ENCODE data around the gene CARD11. TPM values are rescaled to one million over a fixed set of nuclear protein-coding genes. Genes with fewer than 3 reads are reported as not detected.
"Not testable (repeated sequence)": the region's sequence is repeated elsewhere in the genome, so short reads cannot be mapped to it uniquely, and the experiment has no call there.

Gene CARD11
- total and polyA plus RNA-seq, 12 donors: 0.61 to 19.3 (median 2.7) TPM

DNA sequence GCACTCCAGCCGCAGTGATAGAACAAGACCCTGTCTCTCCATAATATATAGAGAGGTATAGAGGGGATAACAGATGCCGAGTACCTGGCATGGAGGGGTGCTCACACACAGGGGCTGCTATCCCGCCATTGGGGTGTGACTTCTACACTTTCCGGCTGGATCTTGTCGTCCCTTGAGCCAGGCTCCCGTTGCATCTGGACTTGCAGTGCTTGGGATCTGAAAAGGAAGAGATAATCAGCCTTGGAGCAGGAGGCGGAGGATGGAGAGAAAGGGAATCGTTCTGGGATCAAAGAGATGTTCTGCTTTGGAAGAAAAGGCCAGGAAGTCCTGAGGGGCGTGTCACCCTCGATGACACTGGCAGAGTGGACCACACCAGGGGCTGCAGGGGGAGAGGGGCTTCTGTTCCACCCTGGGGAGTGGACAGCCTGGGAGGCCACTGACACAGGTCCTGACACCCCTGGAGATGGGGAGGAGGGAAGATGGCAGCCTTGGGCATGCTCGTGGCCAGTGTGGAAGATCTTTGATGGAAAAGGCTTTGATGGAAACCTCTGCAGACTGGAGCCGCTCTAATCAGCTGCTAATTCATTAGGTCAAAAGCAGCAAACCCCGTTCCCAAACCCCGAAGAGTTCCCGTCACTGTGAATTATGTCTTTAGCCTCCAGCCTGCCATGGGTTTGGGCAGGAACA lies 85.1 kb downstream of the CARD11 start:
- TF ChIP-seq POLR2A (IDR thresholded peaks at IDR 0.05): no peak
- TF ChIP-seq, protein P1, sequence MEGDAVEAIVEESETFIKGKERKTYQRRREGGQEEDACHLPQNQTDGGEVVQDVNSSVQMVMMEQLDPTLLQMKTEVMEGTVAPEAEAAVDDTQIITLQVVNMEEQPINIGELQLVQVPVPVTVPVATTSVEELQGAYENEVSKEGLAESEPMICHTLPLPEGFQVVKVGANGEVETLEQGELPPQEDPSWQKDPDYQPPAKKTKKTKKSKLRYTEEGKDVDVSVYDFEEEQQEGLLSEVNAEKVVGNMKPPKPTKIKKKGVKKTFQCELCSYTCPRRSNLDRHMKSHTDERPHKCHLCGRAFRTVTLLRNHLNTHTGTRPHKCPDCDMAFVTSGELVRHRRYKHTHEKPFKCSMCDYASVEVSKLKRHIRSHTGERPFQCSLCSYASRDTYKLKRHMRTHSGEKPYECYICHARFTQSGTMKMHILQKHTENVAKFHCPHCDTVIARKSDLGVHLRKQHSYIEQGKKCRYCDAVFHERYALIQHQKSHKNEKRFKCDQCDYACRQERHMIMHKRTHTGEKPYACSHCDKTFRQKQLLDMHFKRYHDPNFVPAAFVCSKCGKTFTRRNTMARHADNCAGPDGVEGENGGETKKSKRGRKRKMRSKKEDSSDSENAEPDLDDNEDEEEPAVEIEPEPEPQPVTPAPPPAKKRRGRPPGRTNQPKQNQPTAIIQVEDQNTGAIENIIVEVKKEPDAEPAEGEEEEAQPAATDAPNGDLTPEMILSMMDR (IDR thresholded peaks at IDR 0.05): no peak
- no peaks in the 10 kb centered on the region for H3K9me3 ChIP-seq (replicated peaks in 1 of 3)
- H3K4me3 ChIP-seq: no peak overlapping the region
- 71 to 81% (median 75%) methylated on average over 10 to 15 of the region's 15 CpGs for WGBS, 4 donors
- no peaks in the 10 kb centered on the region for H3K27me3 ChIP-seq
- H3K27ac ChIP-seq: no peak overlapping the region
- peaks cover 4 to 6% of the 10 kb centered on the region in 2 donors for H3K4me1 ChIP-seq (replicated peaks in 1 of 2)
- no peak for DNase-seq
- intact Hi-C loops (cut with DNase I): no loop called here
- no peaks in the 10 kb centered on the region for H3K36me3 ChIP-seq (replicated peaks in 1 of 2)

DNA sequence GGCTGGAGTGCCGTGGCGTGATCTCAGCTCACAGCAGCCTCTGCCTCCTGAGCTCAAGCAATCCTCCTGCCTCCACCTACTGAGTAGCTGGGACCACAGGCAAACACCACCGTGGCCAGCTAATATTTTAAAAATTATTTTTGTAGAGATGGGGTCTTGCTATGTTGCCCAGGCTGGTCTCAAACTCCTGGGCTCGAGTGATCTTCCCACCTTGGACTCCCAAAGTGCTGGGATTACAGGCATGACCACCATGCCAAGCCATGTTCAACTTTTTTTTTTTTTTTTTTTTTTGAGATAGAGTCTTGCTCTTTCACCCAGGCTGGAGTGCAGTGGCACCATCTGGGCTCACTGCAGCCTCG lies 86.3 kb downstream of the CARD11 start:
- DNase-seq; H3K9me3 ChIP-seq (replicated peaks in 1 of 3); H3K4me1 ChIP-seq (replicated peaks in 1 of 2); H3K4me3 ChIP-seq; H3K27me3 ChIP-seq; H3K36me3 ChIP-seq (replicated peaks in 1 of 2); intact Hi-C loops (cut with DNase I); H3K27ac ChIP-seq: not testable (repeated sequence)
- WGBS, 4 donors: 76 to 89% (median 84%) methylated on average over 5 of the region's 5 CpGs

DNA sequence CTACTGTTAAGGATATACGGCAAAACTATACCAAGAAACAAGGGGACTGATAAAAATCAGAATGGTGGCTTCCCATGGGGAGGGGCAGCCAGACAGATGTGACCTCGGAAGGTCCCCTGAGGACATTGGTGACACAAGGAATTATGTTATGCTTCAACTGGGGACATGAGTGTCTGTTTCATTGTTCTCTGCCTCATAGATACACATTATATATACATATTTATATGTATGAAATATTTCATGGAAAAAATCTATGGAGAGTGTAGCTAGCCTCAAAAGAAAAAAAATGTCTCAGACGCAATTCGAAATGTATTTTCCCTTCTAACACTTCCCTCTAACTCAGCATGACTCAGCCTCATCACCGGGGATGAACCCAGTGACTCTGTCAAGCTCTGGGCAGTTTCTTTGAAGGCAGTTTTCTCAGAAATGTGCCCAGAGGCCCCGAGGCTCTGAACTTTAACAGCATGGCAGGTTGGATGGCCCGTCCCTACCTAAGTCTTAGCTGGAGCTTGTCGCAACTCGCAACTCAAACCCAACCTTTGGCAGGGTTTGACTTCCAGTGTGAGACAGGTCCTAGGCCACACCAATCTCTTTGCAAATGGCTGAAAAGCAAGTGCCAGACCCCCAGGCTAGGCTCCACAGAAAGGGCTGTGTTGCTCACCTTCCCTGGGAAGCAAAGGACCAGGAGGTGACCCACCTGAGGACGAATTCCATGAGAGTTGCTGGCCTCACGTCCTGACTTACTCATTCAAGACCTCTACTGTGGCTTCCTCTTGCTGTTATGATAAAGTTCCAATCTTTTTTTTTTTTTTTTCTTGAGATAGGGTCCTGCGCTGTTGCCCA lies 86.9 kb downstream of the CARD11 start:
- peak overlapping the region in 1 of 5 donors; percentile 59 for H3K27ac ChIP-seq
- H3K4me3 ChIP-seq: no peak overlapping the region
- H3K36me3 ChIP-seq (replicated peaks in 1 of 2): no peaks in the 10 kb centered on the region
- intact Hi-C loops (cut with DNase I): no loop called here
- 55 to 58% (median 56%) methylated on average over 12 of the region's 12 CpGs for WGBS, 4 donors
- no peaks in the 10 kb centered on the region for H3K27me3 ChIP-seq
- no peak for TF ChIP-seq POLR2A (IDR thresholded peaks at IDR 0.05)
- TF ChIP-seq, protein P1 (IDR thresholded peaks at IDR 0.05): no peak
- H3K4me1 ChIP-seq (replicated peaks in 1 of 2): peaks cover 4 to 6% of the 10 kb centered on the region in 2 donors
- peak in 6 of 7 donors; percentile 33 to 66 (median 45) for DNase-seq
- no peaks in the 10 kb centered on the region for H3K9me3 ChIP-seq (replicated peaks in 1 of 3)

DNA sequence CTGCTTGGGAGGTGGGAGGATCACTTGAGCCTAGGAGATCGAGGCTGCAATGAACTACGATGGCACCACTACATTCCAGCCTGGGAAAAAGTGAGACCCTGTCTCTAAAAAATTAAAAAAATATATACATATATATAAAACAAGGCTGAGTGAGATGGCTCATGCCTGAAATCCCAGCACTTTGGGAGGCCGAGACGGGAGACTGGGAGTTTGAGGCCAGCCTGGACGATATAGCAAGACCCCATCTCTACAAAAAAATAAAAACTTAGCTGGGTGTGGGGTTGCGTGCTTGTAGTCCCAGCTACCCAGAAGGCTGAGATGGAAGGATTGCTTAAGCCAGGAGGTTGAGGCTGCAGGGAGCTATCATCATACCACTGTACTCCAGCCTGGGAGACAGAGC lies 87.6 kb downstream of the CARD11 start:
- peak in 1 of 7 donors; percentile 21 for DNase-seq
- H3K27me3 ChIP-seq: no peaks in the 10 kb centered on the region
- WGBS, 4 donors: 93 to 97% (median 94%) methylated on average over 6 of the region's 6 CpGs
- no peaks in the 10 kb centered on the region for H3K36me3 ChIP-seq (replicated peaks in 1 of 2)
- no peak overlapping the region for H3K27ac ChIP-seq
- no peak overlapping the region for H3K4me3 ChIP-seq
- H3K4me1 ChIP-seq (replicated peaks in 1 of 2): peaks cover 4 to 6% of the 10 kb centered on the region in 2 donors
- intact Hi-C loops (cut with DNase I): no loop called here
- H3K9me3 ChIP-seq (replicated peaks in 1 of 3): no peaks in the 10 kb centered on the region
- TF ChIP-seq, protein P1 (IDR thresholded peaks at IDR 0.05): no peak
- no peak for TF ChIP-seq POLR2A (IDR thresholded peaks at IDR 0.05)
